ENCODE measurements around the gene ALDH16A1. TPM values are rescaled to one million over a fixed set of nuclear protein-coding genes. Genes with fewer than 3 reads are reported as not detected.

Gene ALDH16A1
- total RNA-seq, 2 experiments from 2014 or later = 43.4 to 46.8 TPM

GRCh38 chr19:49518033-49518432 lies 65.0 kb downstream of the ALDH16A1 start:
- no peaks in the 10 kb centered on the region for H3K36me3 Mint-ChIP-seq (ENCODE audit: low read depth)
- H3K27ac Mint-ChIP-seq = no peak overlapping the region
- no peak overlapping the region for H3K4me3 Mint-ChIP-seq
- CTCF ChIA-PET = interaction anchor here (0.6 to 0.8 kb wide), 3 partner anchors 16 to 53 kb away, joined by 3 to 9 read pairs (median 4); no protein-coding TSS in a partner anchor
- no peaks in the 10 kb centered on the region for H3K9me3 Mint-ChIP-seq
- no peak for DNase-seq
- intact Hi-C loops (cut with micrococcal nuclease) = no loop called here
- peaks cover 15% of the 10 kb centered on the region for H3K4me1 Mint-ChIP-seq (ENCODE audit: low read depth)
- no peaks in the 10 kb centered on the region for H3K27me3 Mint-ChIP-seq (ENCODE audit: low read depth)

Small RNA genes within 50 kb of the gene (microRNA-seq; reads per million reads assigned to microRNA genes)
- 22,973 reads per million, percentile 98 among the genes with 10 or more reads in this experiment for gene MIR150 (ENCODE audit: borderline microRNAs expressed, borderline replicate concordance)

Other genes starting within 250 kb of the ALDH16A1 start
- gene SLC6A16, start 128.0 kb upstream of the ALDH16A1 start, total RNA-seq = under 1 TPM; 0.77 to 0.98 TPM
- gene CD37, start 117.8 kb upstream of the ALDH16A1 start, total RNA-seq = 100 to 1,000 TPM; 182 to 189 TPM
- gene TEAD2, start 90.8 kb upstream of the ALDH16A1 start, total RNA-seq = under 1 TPM in 1 of 2 experiments, not detected in 1; 0.20 TPM
- gene DKKL1, start 89.3 kb upstream of the ALDH16A1 start, total RNA-seq = not detected
- 1 to 10 TPM; 2.4 to 3.2 TPM for gene KASH5, start 65.0 kb upstream of the ALDH16A1 start, total RNA-seq
- not detected for gene PTH2, start 29.8 kb upstream of the ALDH16A1 start, total RNA-seq
- gene GFY, start 27.8 kb upstream of the ALDH16A1 start, total RNA-seq = not detected
- gene SLC17A7, start 11.7 kb upstream of the ALDH16A1 start, total RNA-seq = under 1 TPM; 0.12 TPM
- gene PIH1D1, start 1.4 kb upstream of the ALDH16A1 start, total RNA-seq = 10 to 100 TPM; 80.7 to 84.4 TPM
- gene FLT3LG, start 21.0 kb downstream of the ALDH16A1 start, total RNA-seq = 10 to 100 TPM; 23.9 to 28.4 TPM
- gene RPL13A, start 34.4 kb downstream of the ALDH16A1 start, total RNA-seq = 1,000 to 10,000 TPM; 4,441 to 4,607 TPM
- gene RPS11, start 43.2 kb downstream of the ALDH16A1 start, total RNA-seq = 1,000 to 10,000 TPM; 3,906 to 3,945 TPM
- 10 to 100 TPM; 15.7 to 17.1 TPM for gene FCGRT, start 59.4 kb downstream of the ALDH16A1 start, total RNA-seq
- gene RCN3, start 74.8 kb downstream of the ALDH16A1 start, total RNA-seq = 1 to 10 TPM; 6.7 to 7.2 TPM
- 10 to 100 TPM; 76.4 to 77.4 TPM for gene NOSIP, start 127.3 kb downstream of the ALDH16A1 start, total RNA-seq
- gene PRRG2, start 128.1 kb downstream of the ALDH16A1 start, total RNA-seq = under 1 TPM; 0.52 TPM
- gene PRR12, start 138.0 kb downstream of the ALDH16A1 start, total RNA-seq = 10 to 100 TPM; 16.4 to 16.9 TPM
- gene RRAS, start 186.9 kb downstream of the ALDH16A1 start, total RNA-seq = 1 to 10 TPM; 7.2 to 7.8 TPM
- gene SCAF1, start 189.0 kb downstream of the ALDH16A1 start, total RNA-seq = 10 to 100 TPM; 39.9 to 41.9 TPM
- 10 to 100 TPM; 85.2 to 97.8 TPM for gene IRF3, start 212.6 kb downstream of the ALDH16A1 start, total RNA-seq
- gene BCL2L12, start 212.7 kb downstream of the ALDH16A1 start, total RNA-seq = 10 to 100 TPM; 70.5 to 75.6 TPM
- 100 to 1,000 TPM; 380 to 394 TPM for gene PRMT1, start 224.0 kb downstream of the ALDH16A1 start, total RNA-seq
- 1 to 10 TPM; 1.4 to 1.8 TPM for gene ADM5, start 236.4 kb downstream of the ALDH16A1 start, total RNA-seq
- gene CPT1C, start 237.9 kb downstream of the ALDH16A1 start, total RNA-seq = under 1 TPM; 0.32 to 0.48 TPM

Data from activated naive CD4-positive, alpha-beta T cell treated with anti-CD3 and anti-CD28 coated beads for 36 hours (primary cell).